CD4-positive, alpha-beta T cell treated with Interleukin-6 at 100 ng/mL for 8 hours (primary cell): Measurements from ENCODE around the gene ABCC8.
A peak's percentile ranks its signal among the peaks of the same experiment; 100 is the strongest.

Experiments
- DNase-seq: peaks from one replicate; pipeline ENCODE4 v3.0.0-alpha.2; 2020; ENCODE audit warnings: mixed read lengths, low spot score

ABCC8 gene

GRCh38 chr11:17386331-17387084, 90.1 kb downstream of the ABCC8 start:
- peak; percentile 10 for DNase-seq

DNA sequence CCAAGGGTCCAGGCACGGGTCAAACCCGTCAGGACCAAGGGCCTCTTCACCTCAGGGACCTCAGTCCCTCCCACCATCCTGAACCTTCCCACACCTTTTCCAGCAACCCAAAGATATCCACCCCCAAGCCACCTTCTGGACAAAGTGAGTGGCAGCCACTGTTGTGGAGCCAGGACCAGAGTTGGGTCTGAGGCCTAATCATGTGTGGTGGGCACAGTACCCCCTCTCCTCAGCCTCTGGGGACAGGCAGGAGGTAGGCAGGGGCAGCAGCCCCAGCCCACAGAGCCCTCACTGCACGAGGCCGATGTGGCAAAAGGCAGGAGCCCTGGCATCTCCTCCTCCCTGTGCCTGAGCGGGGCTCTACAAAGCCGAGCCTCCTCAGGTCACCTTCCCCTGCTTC, 90.7 kb downstream of the ABCC8 start:
- no peak for DNase-seq

GRCh38 chr11:17385492-17385891, 91.2 kb downstream of the ABCC8 start:
- DNase-seq = no peak

DNA sequence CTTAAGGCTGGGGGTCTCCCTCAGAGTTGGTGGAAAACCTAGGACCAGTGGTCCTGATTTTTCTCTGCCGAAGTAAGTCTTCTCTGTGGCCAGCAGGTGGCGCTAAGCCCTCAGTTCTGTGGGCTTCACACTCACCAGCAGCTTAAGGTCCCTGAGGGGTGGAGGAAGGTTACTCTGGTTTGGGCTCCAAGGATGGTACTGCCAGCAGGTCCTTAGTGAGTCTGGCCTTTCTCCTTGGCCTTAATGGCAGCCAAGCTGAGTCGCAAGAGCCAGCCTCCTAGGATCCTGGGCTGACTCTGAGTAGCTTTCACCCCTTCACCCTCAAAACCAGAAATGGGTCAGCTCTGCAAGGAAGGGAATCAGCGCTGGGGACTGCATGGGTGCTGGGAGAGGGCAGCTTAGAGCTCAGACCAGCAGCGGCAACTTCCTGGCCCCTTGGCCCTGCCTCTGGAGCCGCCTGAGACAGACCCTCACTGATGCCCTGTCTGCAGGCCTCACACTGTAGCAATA, 92.6 kb downstream of the ABCC8 start:
- DNase-seq = peak; percentile 78

DNA sequence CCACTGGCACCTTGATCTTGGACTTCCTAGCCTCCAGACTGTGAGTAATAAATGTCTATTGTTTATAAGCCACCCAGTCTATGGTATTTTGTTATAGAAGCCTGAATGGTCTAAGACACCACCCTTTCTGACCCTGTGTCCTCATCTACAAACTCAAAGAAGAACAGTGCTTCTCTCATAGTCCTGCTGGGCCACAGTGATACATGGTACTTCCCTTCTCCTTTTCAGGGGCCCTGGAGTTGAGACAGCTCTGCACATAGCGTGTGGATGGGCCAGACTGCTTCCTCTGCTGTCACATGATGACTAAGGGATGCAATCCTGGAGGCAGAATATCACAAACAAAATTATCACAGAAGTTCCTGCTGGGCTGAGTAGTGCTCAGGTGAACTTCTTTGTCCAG, 93.2 kb downstream of the ABCC8 start:
- DNase-seq = no peak

GRCh38 chr11:17382046-17382728, 94.5 kb downstream of the ABCC8 start:
- no peak for DNase-seq

DNA sequence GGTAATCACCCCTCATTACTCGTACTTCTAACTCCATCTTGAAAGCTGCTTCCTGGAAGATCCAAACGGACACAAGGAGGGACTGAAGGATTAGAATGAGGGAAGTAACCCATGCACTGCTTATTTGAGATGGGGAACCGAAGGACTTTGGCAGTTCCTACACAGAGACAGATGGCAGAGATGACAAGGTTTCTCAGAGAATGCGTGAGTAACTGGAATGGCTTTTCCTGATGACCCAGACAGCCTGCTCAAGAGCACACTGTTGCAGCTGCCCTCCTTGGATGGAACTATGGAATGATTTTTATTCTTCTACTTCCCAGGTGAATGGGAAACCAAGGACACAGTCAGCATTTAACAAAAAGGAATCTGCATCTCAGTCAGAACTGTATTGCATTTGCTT, 95.5 kb downstream of the ABCC8 start:
- DNase-seq = no peak

- no peak for DNase-seq
Observed at GRCh38 chr11:17379383-17380180, 97.1 kb downstream of the ABCC8 start.

DNA sequence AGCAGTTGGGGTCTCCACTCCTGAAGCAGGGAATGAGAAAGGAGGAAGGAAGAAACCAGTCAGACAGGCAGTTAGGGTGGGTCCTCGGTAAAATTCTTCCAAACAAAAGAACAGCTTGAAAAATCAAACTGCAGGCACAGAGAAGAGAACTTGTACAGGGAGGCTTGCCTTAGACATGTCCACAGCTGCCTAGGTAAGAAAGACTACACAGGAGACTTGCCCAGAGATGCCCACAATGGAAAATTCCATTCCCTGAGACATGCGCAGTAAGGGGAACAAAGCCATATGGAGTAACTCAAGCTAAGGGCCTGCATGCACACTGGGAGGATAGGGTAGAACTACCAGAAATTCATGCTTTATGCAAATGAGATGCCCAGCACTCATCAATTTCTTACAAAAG, 98.0 kb downstream of the ABCC8 start:
- DNase-seq = no peak

DNA sequence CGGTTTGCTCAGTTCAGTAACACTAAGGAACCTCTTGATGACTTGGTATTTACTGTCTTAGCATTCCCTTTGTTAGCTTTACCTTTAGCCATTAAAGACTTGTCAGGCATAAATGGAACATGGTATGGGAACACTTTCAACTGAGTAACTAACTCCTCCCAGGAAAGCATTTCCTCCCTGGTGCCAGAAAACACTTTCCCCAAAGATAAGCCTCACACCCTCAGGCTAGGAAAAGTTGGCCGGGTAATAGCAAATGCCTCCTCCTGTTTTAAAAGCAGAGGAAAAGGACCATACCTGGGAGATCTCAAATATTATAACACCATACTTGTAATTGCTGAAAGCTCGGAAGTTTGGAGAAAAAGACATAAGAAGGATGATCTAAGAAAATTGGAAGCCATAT, 100.2 kb downstream of the ABCC8 start:
- DNase-seq = no peak

- DNase-seq = no peak
Observed at GRCh38 chr11:17375547-17375946, 101.1 kb downstream of the ABCC8 start.

DNA sequence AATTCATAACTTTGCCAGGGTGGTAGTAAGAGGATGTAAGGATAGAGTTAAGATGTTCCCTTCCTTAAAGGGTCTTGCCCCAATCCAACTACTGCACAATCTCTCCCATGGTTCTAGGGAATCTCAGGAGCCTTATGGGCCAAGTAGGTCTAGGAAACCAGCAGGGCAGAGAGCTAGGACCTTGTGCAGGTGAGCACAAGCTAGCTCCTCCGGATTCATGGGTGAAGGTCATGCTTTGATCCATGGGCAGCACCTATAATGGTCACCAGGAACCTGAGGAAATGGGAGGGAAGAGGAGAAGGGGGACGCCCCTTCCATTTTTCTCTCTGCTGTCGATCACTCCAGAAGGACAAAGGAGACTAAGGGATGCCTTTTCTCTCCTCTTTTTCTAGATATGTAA, 105.0 kb downstream of the ABCC8 start:
- DNase-seq = no peak

- no peak for DNase-seq
Observed at GRCh38 chr11:17369684-17370243, 106.9 kb downstream of the ABCC8 start.

- no peak for DNase-seq
Observed at GRCh38 chr11:17369094-17369493, 107.6 kb downstream of the ABCC8 start.

DNA sequence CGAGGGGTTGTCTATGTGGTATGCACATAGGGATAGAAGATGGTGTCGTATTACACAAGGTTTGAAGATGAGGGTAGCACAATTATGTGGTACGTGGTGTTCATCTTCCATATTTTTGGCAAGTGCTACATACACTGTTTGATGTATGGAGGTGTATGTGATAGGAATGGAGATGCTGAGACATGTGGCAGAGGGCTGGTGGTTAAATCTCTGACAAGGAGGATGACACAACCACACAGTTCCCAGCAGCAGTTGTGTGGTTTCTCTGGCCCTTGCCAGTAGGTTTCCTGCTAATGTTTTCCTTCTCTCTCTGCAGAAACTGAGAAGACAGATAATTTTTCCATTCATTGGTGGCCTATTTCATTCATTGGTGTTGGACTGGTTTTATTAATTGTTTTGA, 108.1 kb downstream of the ABCC8 start:
- DNase-seq = no peak

- DNase-seq = no peak
Observed at GRCh38 chr11:17366495-17366894, 110.2 kb downstream of the ABCC8 start.

GRCh38 chr11:17354601-17354991, 122.0 kb downstream of the ABCC8 start:
- DNase-seq = peak; percentile 70

DNA sequence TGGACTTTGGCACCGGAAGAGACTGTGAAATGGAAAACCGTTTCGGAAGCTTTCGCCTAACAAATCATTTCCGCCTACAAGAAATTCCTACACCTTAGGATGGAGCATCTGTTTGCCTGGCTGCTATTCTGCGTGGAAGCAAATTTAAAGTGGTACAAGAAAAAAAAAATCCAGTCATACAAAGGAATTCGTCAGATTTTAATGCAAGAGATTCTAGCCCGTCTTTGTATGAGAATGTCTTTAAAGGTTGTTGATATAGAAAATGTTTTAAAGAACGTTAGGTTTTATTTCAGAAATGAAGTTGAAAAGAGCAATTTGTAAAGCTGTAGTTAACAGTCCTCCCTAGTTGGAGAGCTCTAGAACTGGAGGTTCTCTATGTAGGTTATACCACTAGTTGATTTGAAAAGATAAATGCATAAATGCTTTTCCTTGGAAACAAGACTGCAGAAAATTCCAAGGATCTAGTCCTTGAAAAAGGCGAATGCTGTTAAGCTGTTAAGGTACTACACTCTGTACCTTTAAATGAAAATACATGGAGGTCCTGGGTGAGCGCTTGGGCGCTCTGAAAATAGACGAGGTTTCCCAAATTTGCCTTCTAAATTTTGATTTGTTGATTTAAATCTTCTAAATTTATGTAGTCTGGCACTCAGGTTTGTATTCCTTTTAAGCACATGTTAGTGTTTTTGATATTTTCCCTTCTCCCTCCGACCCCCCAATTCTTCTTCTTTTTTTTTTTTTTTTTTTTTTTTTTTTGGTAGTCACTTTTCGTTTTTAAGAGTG, 122.6 kb downstream of the ABCC8 start:
- no peak for DNase-seq

GRCh38 chr11:17352950-17353820, 123.5 kb downstream of the ABCC8 start:
- peak; percentile 21 for DNase-seq

- DNase-seq = peak; percentile 44
Observed at GRCh38 chr11:17351510-17352176, 125.0 kb downstream of the ABCC8 start, which contains the start of gene NCR3LG1. TSS of gene NCR3LG1 (plus strand) at chr11:17351800. CDS start at chr11:17351970, 170 bp downstream.
